Transverse colon (tissue), 3 donors: ENCODE results near the gene TJP3.

ENCODE experiments used
- EP300 ChIP-seq: sonication (generic); formaldehyde crosslinking; IDR thresholded peaks from one replicate; pipeline ENCODE4 v1.6.1; 2017; ENCODE audit warnings: antibody characterized with exemption, low read depth
- POLR2A ChIP-seq: fragments of 450-650 bp; IDR thresholded peaks from one replicate; pipeline ENCODE4 v1.6.1; 2016; ENCODE audit warnings: antibody characterized with exemption, mild to moderate bottlenecking, moderate library complexity
- TF ChIP-seq, protein P1 (sequence below), 5 experiments: fragments of 200-600 bp in 3 of 5; fragments of 450-650 bp in 2 of 5; sonication (generic) in 3 of 5; IDR thresholded peaks; 1 replicate in 2 of 5; 2 replicates in 3 of 5; pipeline ENCODE4 v1.5.1; 2016 to 2017; ENCODE audit warnings: antibody characterized with exemption in 5 of 5, inconsistent platforms in 3 of 5, mild to moderate bottlenecking in 2 of 5, moderate library complexity in 1 of 5

DNA sequence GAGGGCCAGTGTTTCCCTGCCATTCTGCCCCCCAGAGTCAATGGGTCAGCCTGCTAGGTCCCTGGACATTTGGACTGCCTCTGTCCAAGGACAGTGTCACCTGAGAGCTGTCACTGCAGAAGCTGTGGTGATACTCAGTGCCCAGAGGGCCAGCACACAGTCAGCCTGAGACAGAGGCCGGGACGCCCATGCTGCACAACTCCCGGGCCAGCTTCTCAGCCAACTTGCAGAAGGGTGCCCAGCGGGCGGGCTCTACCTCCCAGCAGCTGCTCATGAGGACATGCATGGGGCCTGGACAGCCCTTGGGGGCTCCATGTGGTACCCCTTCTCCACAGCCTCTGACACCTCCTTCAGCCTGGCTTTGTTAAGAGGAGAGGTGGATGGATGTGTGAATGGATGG is 67.6 kb downstream of the TJP3 start:
- TF ChIP-seq POLR2A (no peak), EP300 (no peak)
- TF ChIP-seq, protein P1, sequence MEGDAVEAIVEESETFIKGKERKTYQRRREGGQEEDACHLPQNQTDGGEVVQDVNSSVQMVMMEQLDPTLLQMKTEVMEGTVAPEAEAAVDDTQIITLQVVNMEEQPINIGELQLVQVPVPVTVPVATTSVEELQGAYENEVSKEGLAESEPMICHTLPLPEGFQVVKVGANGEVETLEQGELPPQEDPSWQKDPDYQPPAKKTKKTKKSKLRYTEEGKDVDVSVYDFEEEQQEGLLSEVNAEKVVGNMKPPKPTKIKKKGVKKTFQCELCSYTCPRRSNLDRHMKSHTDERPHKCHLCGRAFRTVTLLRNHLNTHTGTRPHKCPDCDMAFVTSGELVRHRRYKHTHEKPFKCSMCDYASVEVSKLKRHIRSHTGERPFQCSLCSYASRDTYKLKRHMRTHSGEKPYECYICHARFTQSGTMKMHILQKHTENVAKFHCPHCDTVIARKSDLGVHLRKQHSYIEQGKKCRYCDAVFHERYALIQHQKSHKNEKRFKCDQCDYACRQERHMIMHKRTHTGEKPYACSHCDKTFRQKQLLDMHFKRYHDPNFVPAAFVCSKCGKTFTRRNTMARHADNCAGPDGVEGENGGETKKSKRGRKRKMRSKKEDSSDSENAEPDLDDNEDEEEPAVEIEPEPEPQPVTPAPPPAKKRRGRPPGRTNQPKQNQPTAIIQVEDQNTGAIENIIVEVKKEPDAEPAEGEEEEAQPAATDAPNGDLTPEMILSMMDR (IDR thresholded peaks at IDR 0.05), result no peak
